ENCODE results near the gene RBM4B. TPM values are rescaled to one million over a fixed set of nuclear protein-coding genes. Genes with fewer than 3 reads are reported as not detected.
A peak's percentile ranks its signal among the peaks of the same experiment; 100 is the strongest.

Gene RBM4B
- total and polyA plus RNA-seq, 7 experiments from 2014 or later, result 9.8 to 27.2 (median 19.7) TPM

- Mint-ChIP-seq H3K4me3 (no peak overlapping the region), H3K27me3 (peaks cover 0 to 4% (median 0%) of the 10 kb centered on the region in 5 donors)
- intact Hi-C loops (cut with micrococcal nuclease), result no loop called here
These were observed 23.9 kb upstream of the RBM4B start for GRCh38 chr11:66701432-66702240.

GRCh38 chr11:66700742-66701141 is 23.1 kb upstream of the RBM4B start:
- intact Hi-C loops (cut with micrococcal nuclease), result no loop called here
- H3K36me3 Mint-ChIP-seq, result peaks cover 0 to 4% (median 0%) of the 10 kb centered on the region in 5 donors

More at GRCh38 chr11:66701432-66702240, 23.9 kb upstream of the RBM4B start:
- POLR2A ChIA-PET, result interaction anchor here (0.6 kb wide), 1 partner anchor 1923 kb away, joined by 3 read pairs; no protein-coding TSS in a partner anchor
- Histone ChIP-seq H3K27ac (ENCODE audit: low read depth, low read length) (no peak overlapping the region), H3K9me3 (ENCODE audit: control insufficient read depth in 2 of 3, low read length in 3 of 3) (peaks cover 0 to 3% (median 0%) of the 10 kb centered on the region in 3 experiments), H3K27me3 (ENCODE audit: control insufficient read depth in 2 of 2, insufficient read depth in 2 of 2, low read length in 2 of 2) (no peaks in the 10 kb centered on the region), H3K4me3 (ENCODE audit: low read length) (no peak overlapping the region), H3K4me1 (ENCODE audit: control insufficient read depth in 2 of 2, insufficient read depth in 2 of 2, low read length in 2 of 2) (no peaks in the 10 kb centered on the region), H3K36me3 (ENCODE audit: control insufficient read depth in 2 of 3, insufficient read depth in 3 of 3, low read length in 3 of 3) (no peaks in the 10 kb centered on the region)
- CTCF ChIA-PET, result no interaction called here
- H3K9me3 Mint-ChIP-seq, result peaks cover 0 to 2% (median 0%) of the 10 kb centered on the region in 11 donors
- H3K27ac Mint-ChIP-seq, result peak overlapping the region in 1 of 9 donors; percentile 62
- no peak for ATAC-seq
- DNase-seq, result no peak
- peaks cover 0 to 7% (median 0%) of the 10 kb centered on the region in 7 donors for H3K4me1 Mint-ChIP-seq
- peaks cover 0 to 4% (median 0%) of the 10 kb centered on the region in 5 donors for H3K36me3 Mint-ChIP-seq

GRCh38 chr11:66700337-66700736 is 22.6 kb upstream of the RBM4B start:
- POLR2A ChIA-PET, result no interaction called here
- Mint-ChIP-seq H3K27me3 (peaks cover 0 to 4% (median 0%) of the 10 kb centered on the region in 5 donors), H3K4me3 (no peak overlapping the region), H3K27ac (no peak overlapping the region), H3K9me3 (peaks cover 0 to 2% (median 0%) of the 10 kb centered on the region in 11 donors), H3K4me1 (peaks cover 0 to 7% (median 0%) of the 10 kb centered on the region in 7 donors), H3K36me3 (peaks cover 0 to 4% (median 0%) of the 10 kb centered on the region in 5 donors)
- intact Hi-C loops (cut with micrococcal nuclease), result no loop called here
- no peaks in the 10 kb centered on the region for H3K27me3 ChIP-seq (ENCODE audit: control insufficient read depth in 2 of 2, insufficient read depth in 2 of 2, low read length in 2 of 2)
- H3K27ac ChIP-seq (ENCODE audit: low read depth, low read length), result no peak overlapping the region
- no peaks in the 10 kb centered on the region for H3K36me3 ChIP-seq (ENCODE audit: control insufficient read depth in 2 of 3, insufficient read depth in 3 of 3, low read length in 3 of 3)
- H3K4me3 ChIP-seq (ENCODE audit: low read length), result no peak overlapping the region
- DNase-seq (no peak), ATAC-seq (no peak)
- H3K4me1 ChIP-seq (ENCODE audit: control insufficient read depth in 2 of 2, insufficient read depth in 2 of 2, low read length in 2 of 2), result no peaks in the 10 kb centered on the region
- CTCF ChIA-PET, result interaction anchor here (0.7 kb wide), 1 partner anchor 8 kb away, joined by 3 read pairs; no protein-coding TSS in a partner anchor
- H3K9me3 ChIP-seq (ENCODE audit: control insufficient read depth in 2 of 3, low read length in 3 of 3), result peaks cover 0 to 3% (median 0%) of the 10 kb centered on the region in 3 experiments

More at GRCh38 chr11:66700742-66701141, 23.1 kb upstream of the RBM4B start:
- POLR2A ChIA-PET, result no interaction called here
- peaks cover 0 to 3% (median 0%) of the 10 kb centered on the region in 3 experiments for H3K9me3 ChIP-seq (ENCODE audit: control insufficient read depth in 2 of 3, low read length in 3 of 3)
- H3K4me3 Mint-ChIP-seq, result no peak overlapping the region
- peaks cover 0 to 2% (median 0%) of the 10 kb centered on the region in 11 donors for H3K9me3 Mint-ChIP-seq
- H3K27ac ChIP-seq (ENCODE audit: low read depth, low read length), result no peak overlapping the region
- H3K27me3 Mint-ChIP-seq, result peaks cover 0 to 4% (median 0%) of the 10 kb centered on the region in 5 donors
- no peaks in the 10 kb centered on the region for H3K36me3 ChIP-seq (ENCODE audit: control insufficient read depth in 2 of 3, insufficient read depth in 3 of 3, low read length in 3 of 3)
- ATAC-seq, result no peak
- no peaks in the 10 kb centered on the region for H3K4me1 ChIP-seq (ENCODE audit: control insufficient read depth in 2 of 2, insufficient read depth in 2 of 2, low read length in 2 of 2)
- no peaks in the 10 kb centered on the region for H3K27me3 ChIP-seq (ENCODE audit: control insufficient read depth in 2 of 2, insufficient read depth in 2 of 2, low read length in 2 of 2)
- CTCF ChIA-PET, result no interaction called here
- H3K4me1 Mint-ChIP-seq, result peaks cover 0 to 7% (median 0%) of the 10 kb centered on the region in 7 donors
- H3K4me3 ChIP-seq (ENCODE audit: low read length), result no peak overlapping the region
- no peak overlapping the region for H3K27ac Mint-ChIP-seq
- DNase-seq, result no peak

GRCh38 chr11:66698491-66698890 is 20.8 kb upstream of the RBM4B start:
- POLR2A ChIA-PET, result no interaction called here
- Mint-ChIP-seq H3K27ac (no peak overlapping the region), H3K27me3 (peaks cover 0 to 4% (median 0%) of the 10 kb centered on the region in 5 donors), H3K36me3 (peaks cover 0 to 4% (median 0%) of the 10 kb centered on the region in 5 donors), H3K4me1 (peaks cover 0 to 5% (median 0%) of the 10 kb centered on the region in 7 donors), H3K9me3 (peaks cover 0 to 2% (median 0%) of the 10 kb centered on the region in 11 donors), H3K4me3 (no peak overlapping the region)
- Histone ChIP-seq H3K36me3 (ENCODE audit: control insufficient read depth in 2 of 3, insufficient read depth in 3 of 3, low read length in 3 of 3) (no peaks in the 10 kb centered on the region), H3K27me3 (ENCODE audit: control insufficient read depth in 2 of 2, insufficient read depth in 2 of 2, low read length in 2 of 2) (no peaks in the 10 kb centered on the region), H3K27ac (ENCODE audit: low read depth, low read length) (no peak overlapping the region), H3K4me3 (ENCODE audit: low read length) (no peak overlapping the region), H3K9me3 (ENCODE audit: control insufficient read depth in 2 of 3, low read length in 3 of 3) (peaks cover 0 to 3% (median 0%) of the 10 kb centered on the region in 3 experiments), H3K4me1 (ENCODE audit: control insufficient read depth in 2 of 2, insufficient read depth in 2 of 2, low read length in 2 of 2) (no peaks in the 10 kb centered on the region)
- intact Hi-C loops (cut with micrococcal nuclease), result loop anchor here in 1 of 2 donors (5.0 kb wide), 1 partner anchor 44 kb away; a partner anchor contains a TSS
- ATAC-seq (no peak), DNase-seq (no peak)
- CTCF ChIA-PET, result interaction anchor here (3.7 kb wide), 1 partner anchor 135 kb away, joined by 29 read pairs; no protein-coding TSS in a partner anchor

DNA sequence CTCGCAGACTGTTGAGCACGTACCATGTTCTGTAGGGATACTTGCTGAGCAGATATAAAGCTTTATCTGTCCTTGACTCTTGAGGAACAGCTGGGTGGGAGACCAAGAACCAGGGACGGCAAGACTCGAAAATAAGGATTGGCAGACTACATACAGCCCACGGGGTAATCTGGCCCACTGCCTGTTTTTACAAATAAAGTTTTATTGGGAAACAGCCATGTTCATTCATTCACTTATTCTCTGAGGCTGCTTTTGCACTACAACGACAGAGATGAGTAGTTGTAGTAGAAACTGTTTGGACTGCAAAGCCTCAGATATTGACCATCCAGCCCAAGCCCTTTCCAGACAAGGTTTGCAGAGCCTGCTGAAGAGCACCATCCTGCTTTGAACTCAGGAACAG is 20.3 kb upstream of the RBM4B start:
- Mint-ChIP-seq H3K36me3 (peaks cover 0 to 4% (median 0%) of the 10 kb centered on the region in 5 donors), H3K4me3 (no peak overlapping the region), H3K27me3 (peaks cover 0 to 4% (median 0%) of the 10 kb centered on the region in 5 donors), H3K4me1 (peaks cover 0 to 5% (median 0%) of the 10 kb centered on the region in 7 donors), H3K27ac (no peak overlapping the region), H3K9me3 (peaks cover 0 to 2% (median 0%) of the 10 kb centered on the region in 11 donors)
- H3K4me1 ChIP-seq (ENCODE audit: control insufficient read depth in 2 of 2, insufficient read depth in 2 of 2, low read length in 2 of 2), result no peaks in the 10 kb centered on the region
- no peak overlapping the region for H3K27ac ChIP-seq (ENCODE audit: low read depth, low read length)
- no peak overlapping the region for H3K4me3 ChIP-seq (ENCODE audit: low read length)
- DNase-seq, result no peak
- POLR2A ChIA-PET, result no interaction called here
- H3K9me3 ChIP-seq (ENCODE audit: control insufficient read depth in 2 of 3, low read length in 3 of 3), result peaks cover 0 to 3% (median 0%) of the 10 kb centered on the region in 3 experiments
- CTCF ChIA-PET, result interaction anchor here (3.7 kb wide), 1 partner anchor 136 kb away, joined by 29 read pairs; no protein-coding TSS in a partner anchor
- intact Hi-C loops (cut with micrococcal nuclease), result loop anchor here in 1 of 2 donors (5.0 kb wide), 1 partner anchor 44 kb away; a partner anchor contains a TSS
- no peaks in the 10 kb centered on the region for H3K36me3 ChIP-seq (ENCODE audit: control insufficient read depth in 2 of 3, insufficient read depth in 3 of 3, low read length in 3 of 3)
- ATAC-seq, result no peak
- H3K27me3 ChIP-seq (ENCODE audit: control insufficient read depth in 2 of 2, insufficient read depth in 2 of 2, low read length in 2 of 2), result no peaks in the 10 kb centered on the region

- DNase-seq, result no peak
These were observed 18.5 kb upstream of the RBM4B start for GRCh38 chr11:66696146-66696545.

More at GRCh38 chr11:66696146-66696545, 18.5 kb upstream of the RBM4B start:
- Mint-ChIP-seq H3K27ac (no peak overlapping the region), H3K9me3 (peaks cover 0 to 2% (median 0%) of the 10 kb centered on the region in 11 donors), H3K4me3 (no peak overlapping the region), H3K4me1 (peaks cover 0 to 5% (median 0%) of the 10 kb centered on the region in 7 donors), H3K27me3 (peaks cover 0 to 4% (median 0%) of the 10 kb centered on the region in 5 donors), H3K36me3 (peaks cover 0 to 4% (median 0%) of the 10 kb centered on the region in 5 donors)
- no peak for ATAC-seq
- Histone ChIP-seq H3K36me3 (ENCODE audit: control insufficient read depth in 2 of 3, insufficient read depth in 3 of 3, low read length in 3 of 3) (no peaks in the 10 kb centered on the region), H3K4me1 (ENCODE audit: control insufficient read depth in 2 of 2, insufficient read depth in 2 of 2, low read length in 2 of 2) (no peaks in the 10 kb centered on the region), H3K27me3 (ENCODE audit: control insufficient read depth in 2 of 2, insufficient read depth in 2 of 2, low read length in 2 of 2) (no peaks in the 10 kb centered on the region), H3K4me3 (ENCODE audit: low read length) (no peak overlapping the region), H3K9me3 (ENCODE audit: control insufficient read depth in 2 of 3, low read length in 3 of 3) (peaks cover 0 to 3% (median 0%) of the 10 kb centered on the region in 3 experiments), H3K27ac (ENCODE audit: low read depth, low read length) (no peak overlapping the region)
- intact Hi-C loops (cut with micrococcal nuclease), result loop anchor here in 1 of 2 donors (5.0 kb wide), 1 partner anchor 46 kb away; a partner anchor contains a TSS
- ChIA-PET CTCF (interaction anchor here (1.1 to 3.7 kb wide), 6 partner anchors 138 to 374 kb away, joined by 3 to 29 read pairs (median 4); no protein-coding TSS in a partner anchor), POLR2A (interaction anchor here (1.2 kb wide), 1 partner anchor 138 kb away, joined by 5 read pairs; no protein-coding TSS in a partner anchor)

Data from naive thymus-derived CD4-positive, alpha-beta T cell (primary cell).